Measurements from ENCODE around the gene ARAP3. TPM values are rescaled to one million over a fixed set of nuclear protein-coding genes. Genes with fewer than 3 reads are reported as not detected.

Gene ARAP3
- total RNA-seq, 1 experiment from 2014 or later = 2.5 TPM

- no peaks in the 10 kb centered on the region for H3K36me3 ChIP-seq (ENCODE audit: control insufficient read depth, insufficient read depth, low read length)
- ChIA-PET POLR2A (interaction anchor here (0.6 to 0.7 kb wide), 2 partner anchors 48 to 256 kb away, joined by 3 to 4 read pairs; no protein-coding TSS in a partner anchor), CTCF (interaction anchor here (0.9 to 2.4 kb wide), 6 partner anchors 15 to 278 kb away, joined by 3 to 30 read pairs (median 4); partner anchors contain the start of gene RNF14)
- H3K4me1 ChIP-seq (ENCODE audit: control insufficient read depth, insufficient read depth, low read length) = no peaks in the 10 kb centered on the region
- H3K27me3 ChIP-seq (ENCODE audit: control insufficient read depth, insufficient read depth, low read length) = peaks cover 3% of the 10 kb centered on the region
- TF ChIP-seq POLR2AphosphoS5 (IDR thresholded peaks at IDR 0.05; ENCODE audit: low read depth, low read length) = no peak
- no peak for TF ChIP-seq REST (IDR thresholded peaks at IDR 0.05; ENCODE audit: insufficient read depth in 1 of 2, low read depth in 2 of 2, low read length in 1 of 2)
- TF ChIP-seq TCF7L2 (IDR thresholded peaks at IDR 0.05; ENCODE audit: low read depth, low read length) = no peak
- TF ChIP-seq CTCF (IDR thresholded peaks at IDR 0.05) = no peak
- no peak for TF ChIP-seq SIN3A (IDR thresholded peaks at IDR 0.05; ENCODE audit: borderline replicate concordance, insufficient read depth, low read depth, low read length)
- DNase-seq (ENCODE audit: low read depth, low spot score) (no peak), ATAC-seq (no peak)
- H3K27ac ChIP-seq (ENCODE audit: low read length) = no peak overlapping the region
- intact Hi-C loops (cut with micrococcal nuclease; ENCODE audit: unreplicated experiment) (no loop called here), in situ Hi-C loops (cut with HindIII; ENCODE audit: low pct_unique_long_range_greater_than_20kb, low sequenced_read_pairs) (no loop called here)
- BruUV-seq (replicated peaks) = no TSS peak
- H3K9me3 ChIP-seq (ENCODE audit: control insufficient read depth, insufficient read depth, low read depth, low read length) = no peaks in the 10 kb centered on the region
- no peak overlapping the region for H3K4me3 ChIP-seq (ENCODE audit: low read depth in 2 of 2, low read length in 2 of 2)
These were observed 9.3 kb upstream of the ARAP3 start for GRCh38 chr5:141691286-141691866.

- POLR2A ChIA-PET = no interaction called here
- no peak overlapping the region for H3K27ac ChIP-seq (ENCODE audit: low read length)
- intact Hi-C loops (cut with micrococcal nuclease; ENCODE audit: unreplicated experiment) (no loop called here), in situ Hi-C loops (cut with HindIII; ENCODE audit: low pct_unique_long_range_greater_than_20kb, low sequenced_read_pairs) (no loop called here)
- no peaks in the 10 kb centered on the region for H3K36me3 ChIP-seq (ENCODE audit: control insufficient read depth, insufficient read depth, low read length)
- H3K9me3 ChIP-seq (ENCODE audit: control insufficient read depth, insufficient read depth, low read depth, low read length) = no peaks in the 10 kb centered on the region
- peaks cover 3% of the 10 kb centered on the region for H3K27me3 ChIP-seq (ENCODE audit: control insufficient read depth, insufficient read depth, low read length)
- ATAC-seq (no peak), DNase-seq (ENCODE audit: low read depth, low spot score) (no peak)
- H3K4me3 ChIP-seq (ENCODE audit: low read depth in 2 of 2, low read length in 2 of 2) = no peak overlapping the region
- H3K4me1 ChIP-seq (ENCODE audit: control insufficient read depth, insufficient read depth, low read length) = no peaks in the 10 kb centered on the region
- no TSS peak for BruUV-seq (replicated peaks)
- TF ChIP-seq REST (IDR thresholded peaks at IDR 0.05; ENCODE audit: insufficient read depth in 1 of 2, low read depth in 2 of 2, low read length in 1 of 2) = no peak
- no peak for TF ChIP-seq CTCF (IDR thresholded peaks at IDR 0.05)
- CTCF ChIA-PET = no interaction called here
These were observed 4.8 kb upstream of the ARAP3 start for GRCh38 chr5:141686648-141687416.
